Hepatocyte (in vitro differentiated cells): ENCODE measurements around the gene UBE2L5. TPM values are rescaled to one million over a fixed set of nuclear protein-coding genes. Genes with fewer than 3 reads are reported as not detected.
"Not testable (repeated sequence)": the region's sequence is repeated elsewhere in the genome, so short reads cannot be mapped to it uniquely, and the experiment has no call there.

ENCODE experiments used
- DNase-seq: peaks from one replicate; pipeline ENCODE4 v3.0.0-alpha.2; 2016; ENCODE audit warnings: low spot score
- H2AFZ ChIP-seq: fragments of 200-600 bp; sonication (generic); 2 replicates; pipeline ENCODE4 v1.6.0; 2016; ENCODE audit warnings: antibody characterized with exemption, mild to moderate bottlenecking
- H3K27ac ChIP-seq: fragments of 200-600 bp; sonication (generic); 2 replicates; pipeline ENCODE4 v1.5.1; 2016; ENCODE audit warnings: mild to moderate bottlenecking
- H3K27me3 ChIP-seq: fragments of 200-600 bp; sonication (generic); 2 replicates; pipeline ENCODE4 v1.6.1; 2016
- H3K36me3 ChIP-seq: fragments of 200-600 bp; sonication (generic); replicated peaks from 2 replicates; pipeline ENCODE4 v1.5.1; 2016; ENCODE audit warnings: low read depth; ENCODE audit not compliant: insufficient read depth
- H3K4me1 ChIP-seq: fragments of 200-600 bp; sonication (generic); 2 replicates; pipeline ENCODE4 v1.5.1; 2016; ENCODE audit warnings: mild to moderate bottlenecking, moderate library complexity; ENCODE audit not compliant: insufficient read depth
- H3K4me2 ChIP-seq: fragments of 200-600 bp; sonication (generic); 2 replicates; pipeline ENCODE4 v1.6.0; 2016
- H3K4me3 ChIP-seq: fragments of 200-600 bp; sonication (generic); 2 replicates; pipeline ENCODE4 v1.5.1; 2016; ENCODE audit warnings: mild to moderate bottlenecking
- H3K79me2 ChIP-seq: fragments of 200-600 bp; sonication (generic); 2 replicates; pipeline ENCODE4 v1.6.0; 2017; ENCODE audit warnings: mild to moderate bottlenecking
- H3K9me2 ChIP-seq: fragments of 200-600 bp; sonication (generic); replicated peaks from 2 replicates; pipeline ENCODE4 v1.6.0; 2017; ENCODE audit warnings: mild to moderate bottlenecking; ENCODE audit not compliant: insufficient read depth
- H3K9me3 ChIP-seq: fragments of 200-600 bp; sonication (generic); 2 replicates; pipeline ENCODE4 v1.5.1; 2016; ENCODE audit warnings: low read depth, mild to moderate bottlenecking
- H4K20me1 ChIP-seq: fragments of 200-600 bp; sonication (generic); 2 replicates; pipeline ENCODE4 v1.6.0; 2016; ENCODE audit warnings: mild to moderate bottlenecking; ENCODE audit not compliant: insufficient read depth, poor library complexity, severe bottlenecking
- CTCF ChIP-seq: fragments of 200-600 bp; sonication (generic); IDR thresholded peaks from 2 replicates; pipeline ENCODE4 v1.5.1; 2016; ENCODE audit warnings: antibody characterized with exemption, mild to moderate bottlenecking; ENCODE audit not compliant: poor library complexity
- EZH2 ChIP-seq: fragments of 200-600 bp; sonication (generic); IDR thresholded peaks from 2 replicates; pipeline ENCODE4 v1.6.1; 2016; ENCODE audit warnings: antibody characterized with exemption, mild to moderate bottlenecking, borderline replicate concordance
- EZH2phosphoT487 ChIP-seq: fragments of 200-600 bp; sonication (generic); IDR thresholded peaks from one replicate; pipeline ENCODE4 v1.6.1; 2018; ENCODE audit warnings: antibody characterized with exemption, mild to moderate bottlenecking, low read depth, moderate library complexity; ENCODE audit not compliant: unreplicated experiment, severe bottlenecking
- WGBS: methylation state at CpG from one replicate; pipeline ENCODE4 v1.1.6; 2016; ENCODE audit warnings: low lambda C conversion rate; ENCODE audit errors: missing lambda C conversion rate; 5-methylcytosine and 5-hydroxymethylcytosine counted together
- polyA plus RNA-seq: library from polyadenylated mRNA; unstranded; fragments of >200 nt; fragmentation: Nextera tagmentation; extraction: Ambion mirVana; gene quantifications from 2 replicates; pipeline ENCODE4 v1.2.1, GENCODE V29; 2016
- total RNA-seq: library from RNA; depleted of rRNA; stranded (reverse); fragments of >200 nt; gene quantifications from 2 replicates; pipeline ENCODE4 v1.2.3, GENCODE V29; 2014

Gene UBE2L5
- total and polyA plus RNA-seq, 2 experiments from 2014 or later = not detected

GRCh38 chr13:30443957-30444404 is 21.7 kb downstream of the UBE2L5 start:
- H3K4me2 ChIP-seq = no peak overlapping the region
- WGBS = 96% methylated on average over 12 of the region's 12 CpGs
- TF ChIP-seq CTCF = no peak
- TF ChIP-seq EZH2phosphoT487 = no peak
- no peak for TF ChIP-seq EZH2
- H4K20me1 ChIP-seq = no peaks in the 10 kb centered on the region
- H3K79me2 ChIP-seq = no peaks in the 10 kb centered on the region
- H3K27me3 ChIP-seq = no peaks in the 10 kb centered on the region
- DNase-seq = no peak
- H3K9me2 ChIP-seq = no peaks in the 10 kb centered on the region
- peaks cover 13% of the 10 kb centered on the region for H3K4me1 ChIP-seq
- H3K27ac ChIP-seq = no peak overlapping the region
- no peak overlapping the region for H2AFZ ChIP-seq
- no peaks in the 10 kb centered on the region for H3K36me3 ChIP-seq
- no peak overlapping the region for H3K4me3 ChIP-seq
- no peaks in the 10 kb centered on the region for H3K9me3 ChIP-seq

GRCh38 chr13:30446126-30446500 is 23.8 kb downstream of the UBE2L5 start:
- Histone ChIP-seq H4K20me1 (no peaks in the 10 kb centered on the region), H3K4me1 (peaks cover 13% of the 10 kb centered on the region), H3K9me2 (no peaks in the 10 kb centered on the region), H3K27me3 (no peaks in the 10 kb centered on the region), H3K27ac (peak overlapping the region; percentile 56), H3K79me2 (no peaks in the 10 kb centered on the region), H3K36me3 (no peaks in the 10 kb centered on the region), H2AFZ (peak overlapping the region; percentile 69), H3K4me2 (peak overlapping the region; percentile 75), H3K9me3 (no peaks in the 10 kb centered on the region), H3K4me3 (no peak overlapping the region)
- TF ChIP-seq EZH2 = no peak
- TF ChIP-seq CTCF = no peak
- TF ChIP-seq EZH2phosphoT487 = no peak
- 21% methylated on average over 7 of the region's 7 CpGs for WGBS
- no peak for DNase-seq

DNA sequence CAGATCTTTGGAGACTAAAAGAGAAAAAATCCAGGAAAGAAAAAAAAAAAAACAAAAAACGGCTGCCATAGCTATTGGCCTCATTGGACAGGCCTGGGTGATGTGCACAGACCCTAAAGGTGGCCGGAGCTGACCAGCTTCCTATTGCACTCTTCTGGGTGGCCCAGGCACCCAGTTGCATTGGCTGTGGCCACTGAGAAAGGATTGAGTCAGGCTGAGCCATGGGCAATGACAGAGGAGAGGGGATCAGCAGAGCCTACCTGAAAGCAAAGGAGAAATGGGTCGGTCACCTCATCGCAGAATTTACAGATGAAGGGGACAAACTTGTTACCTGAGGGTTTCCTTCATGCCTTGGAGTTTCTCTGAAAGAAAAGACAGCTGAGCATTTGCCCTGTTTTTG is 26.1 kb downstream of the UBE2L5 start:
- H3K9me3 ChIP-seq = no peaks in the 10 kb centered on the region
- TF ChIP-seq EZH2phosphoT487 = no peak
- no peak for TF ChIP-seq EZH2
- no peak for TF ChIP-seq CTCF
- no peaks in the 10 kb centered on the region for H3K79me2 ChIP-seq
- H4K20me1 ChIP-seq = no peaks in the 10 kb centered on the region
- no peak for DNase-seq
- H3K36me3 ChIP-seq = no peaks in the 10 kb centered on the region
- WGBS = 96% methylated on average over 4 of the region's 4 CpGs
- H3K4me2 ChIP-seq = no peak overlapping the region
- no peaks in the 10 kb centered on the region for H3K27me3 ChIP-seq
- peaks cover 13% of the 10 kb centered on the region for H3K4me1 ChIP-seq
- H3K9me2 ChIP-seq = no peaks in the 10 kb centered on the region
- no peak overlapping the region for H2AFZ ChIP-seq
- H3K27ac ChIP-seq = no peak overlapping the region
- no peak overlapping the region for H3K4me3 ChIP-seq

DNA sequence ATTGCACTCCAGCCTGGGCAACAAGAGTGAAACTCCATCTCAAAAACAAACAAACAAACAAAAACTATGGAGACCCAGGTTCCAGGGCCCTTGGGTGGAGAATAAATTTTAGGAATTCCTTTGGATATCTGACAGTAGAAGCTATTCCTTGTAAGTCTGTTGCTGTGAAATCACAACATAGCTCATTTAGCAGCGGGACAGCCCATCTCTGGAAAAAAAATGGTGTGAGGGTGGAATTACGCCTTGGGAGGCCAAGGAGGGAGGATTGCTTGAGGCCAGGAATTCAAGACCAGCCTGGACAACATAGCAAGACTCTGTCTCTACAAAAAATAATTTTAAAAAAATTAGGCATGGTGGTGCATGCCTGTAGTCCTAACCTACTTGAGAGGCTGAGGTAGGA is 27.8 kb downstream of the UBE2L5 start:
- Histone ChIP-seq H4K20me1 (no peaks in the 10 kb centered on the region), H3K27ac (no peak overlapping the region), H3K4me1 (peaks cover 12% of the 10 kb centered on the region), H3K4me3 (no peak overlapping the region), H3K9me2 (no peaks in the 10 kb centered on the region), H2AFZ (no peak overlapping the region), H3K79me2 (no peaks in the 10 kb centered on the region), H3K9me3 (no peaks in the 10 kb centered on the region), H3K27me3 (no peaks in the 10 kb centered on the region), H3K4me2 (no peak overlapping the region), H3K36me3 (no peaks in the 10 kb centered on the region)
- TF ChIP-seq EZH2 (no peak), CTCF (no peak), EZH2phosphoT487 (no peak)
- WGBS = 93% methylated on average over 2 of the region's 2 CpGs
- no peak for DNase-seq

GRCh38 chr13:30451476-30451875 is 29.2 kb downstream of the UBE2L5 start:
- not testable (repeated sequence) for H3K4me2 ChIP-seq, DNase-seq, H3K9me2 ChIP-seq, H3K79me2 ChIP-seq, H2AFZ ChIP-seq, H3K9me3 ChIP-seq, H3K4me3 ChIP-seq, H3K27ac ChIP-seq, H3K4me1 ChIP-seq, H3K36me3 ChIP-seq, H3K27me3 ChIP-seq, H4K20me1 ChIP-seq
- WGBS = 93% methylated on average over 12 of the region's 12 CpGs
